Measurements from ENCODE around the gene NR2F1. TPM values are rescaled to one million over a fixed set of nuclear protein-coding genes. Genes with fewer than 3 reads are reported as not detected.
A peak's percentile ranks its signal among the peaks of the same experiment; 100 is the strongest.

NR2F1 gene
- total and polyA plus RNA-seq, 2 donors (not counting 1 experiment from before 2014, with no cell fraction given), result not detected

- H3K9me3 ChIP-seq (ENCODE audit: control extremely low read depth in 1 of 3, control insufficient read depth in 2 of 3, insufficient read depth in 1 of 3, low read length in 2 of 3), result peaks cover 0 to 53% (median 26%) of the 10 kb centered on the region in 3 donors
- peaks cover 4 to 94% (median 81%) of the 10 kb centered on the region in 4 experiments for H3K27me3 ChIP-seq (replicated peaks in 1 of 4; ENCODE audit: control extremely low read depth in 1 of 4, control insufficient read depth in 3 of 4, insufficient read depth in 4 of 4, low read length in 3 of 4)
- H3K27ac Mint-ChIP-seq, result no peak overlapping the region
- H4K20me1 ChIP-seq (ENCODE audit: control insufficient read depth, insufficient read depth, low read length, poor library complexity, severe bottlenecking), result no peaks in the 10 kb centered on the region
- H3K9me3 Mint-ChIP-seq (ENCODE audit: insufficient read depth), result no peaks in the 10 kb centered on the region
- peaks cover 13 to 60% of the 10 kb centered on the region in 2 donors for H3K4me1 ChIP-seq (ENCODE audit: control insufficient read depth in 2 of 2, insufficient read depth in 2 of 2, low read length in 2 of 2)
- intact Hi-C loops (cut with micrococcal nuclease), result loop anchor here (2.0 kb wide), 1 partner anchor 13 kb away; no protein-coding TSS in a partner anchor
- H3K4me2 ChIP-seq (replicated peaks; ENCODE audit: low read depth, low read length, poor library complexity, severe bottlenecking), result no peak overlapping the region
- H2AFZ ChIP-seq (ENCODE audit: insufficient read depth, low read depth, low read length, poor library complexity, severe bottlenecking), result no peak overlapping the region
- no peaks in the 10 kb centered on the region for H3K79me2 ChIP-seq (ENCODE audit: control insufficient read depth, insufficient read depth, low read length)
- TF ChIP-seq, protein P1, sequence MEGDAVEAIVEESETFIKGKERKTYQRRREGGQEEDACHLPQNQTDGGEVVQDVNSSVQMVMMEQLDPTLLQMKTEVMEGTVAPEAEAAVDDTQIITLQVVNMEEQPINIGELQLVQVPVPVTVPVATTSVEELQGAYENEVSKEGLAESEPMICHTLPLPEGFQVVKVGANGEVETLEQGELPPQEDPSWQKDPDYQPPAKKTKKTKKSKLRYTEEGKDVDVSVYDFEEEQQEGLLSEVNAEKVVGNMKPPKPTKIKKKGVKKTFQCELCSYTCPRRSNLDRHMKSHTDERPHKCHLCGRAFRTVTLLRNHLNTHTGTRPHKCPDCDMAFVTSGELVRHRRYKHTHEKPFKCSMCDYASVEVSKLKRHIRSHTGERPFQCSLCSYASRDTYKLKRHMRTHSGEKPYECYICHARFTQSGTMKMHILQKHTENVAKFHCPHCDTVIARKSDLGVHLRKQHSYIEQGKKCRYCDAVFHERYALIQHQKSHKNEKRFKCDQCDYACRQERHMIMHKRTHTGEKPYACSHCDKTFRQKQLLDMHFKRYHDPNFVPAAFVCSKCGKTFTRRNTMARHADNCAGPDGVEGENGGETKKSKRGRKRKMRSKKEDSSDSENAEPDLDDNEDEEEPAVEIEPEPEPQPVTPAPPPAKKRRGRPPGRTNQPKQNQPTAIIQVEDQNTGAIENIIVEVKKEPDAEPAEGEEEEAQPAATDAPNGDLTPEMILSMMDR (IDR thresholded peaks at IDR 0.05), result no peak
- TF ChIP-seq EZH2 (IDR thresholded peaks at IDR 0.05; ENCODE audit: borderline replicate concordance, insufficient read depth, low read depth, low read length, poor library complexity, severe bottlenecking), result no peak
- 2% methylated on average over 9 of the region's 17 CpGs for WGBS (ENCODE audit: insufficient coverage)
- no peak overlapping the region for H3K4me3 Mint-ChIP-seq
- no peak overlapping the region for H3K9ac ChIP-seq (ENCODE audit: low read length)
- DNase-seq (peak; percentile 19), ATAC-seq (ENCODE audit: low read depth) (no peak)
- H3K27ac ChIP-seq (ENCODE audit: low read length in 2 of 2), result no peak overlapping the region
- H3K27me3 Mint-ChIP-seq, result peaks cover 36% of the 10 kb centered on the region
- H3K36me3 ChIP-seq (replicated peaks in 1 of 2; ENCODE audit: control extremely low read depth in 1 of 2, control insufficient read depth in 1 of 2, extremely low read depth in 1 of 2, insufficient read depth in 2 of 2, low read length in 1 of 2), result no peaks in the 10 kb centered on the region
- ChIA-PET CTCF (no interaction called here), POLR2A (no interaction called here)
- H3K4me3 ChIP-seq (ENCODE audit: control extremely low read depth in 1 of 5, extremely low read depth in 1 of 5, insufficient read depth in 1 of 5, low read depth in 2 of 5, low read length in 4 of 5), result no peak overlapping the region
- peaks cover 7% of the 10 kb centered on the region for H3K4me1 Mint-ChIP-seq
Measured at GRCh38 chr5:93599399-93600120, 16.5 kb downstream of the NR2F1 start.

DNA sequence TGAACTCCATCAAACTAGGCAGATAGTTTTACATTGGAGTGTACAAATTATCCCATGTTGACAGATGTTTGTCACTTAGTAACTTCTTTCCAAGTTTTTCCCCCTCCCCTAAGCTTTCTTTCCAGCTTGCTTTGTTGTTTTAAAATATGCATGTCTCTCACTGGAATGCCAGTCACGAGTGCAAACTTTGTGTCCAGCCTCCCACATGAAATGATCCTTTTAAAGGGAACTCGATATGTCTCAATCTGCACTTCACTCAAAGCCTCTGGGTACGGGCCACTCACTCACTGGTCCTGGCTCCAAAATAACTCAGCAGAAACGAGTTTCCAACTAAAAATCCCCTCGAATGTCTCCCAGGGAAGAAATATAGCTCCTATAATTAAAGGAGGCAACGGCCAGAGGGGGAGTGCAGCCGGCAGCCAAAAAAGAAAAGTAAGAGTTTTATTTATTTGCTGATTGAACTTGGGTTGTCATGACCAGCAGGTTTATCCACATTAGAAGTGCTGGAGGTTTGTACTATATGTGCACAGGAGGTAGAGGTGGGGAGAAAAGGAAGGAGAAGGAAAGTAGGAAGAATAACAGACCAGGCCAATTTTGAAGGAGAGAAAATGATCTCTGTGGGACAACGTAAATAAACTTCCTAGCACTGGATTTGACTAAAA, 17.5 kb downstream of the NR2F1 start:
- TF ChIP-seq, protein P1 (IDR thresholded peaks at IDR 0.05), result no peak
- no peak for TF ChIP-seq EZH2 (IDR thresholded peaks at IDR 0.05; ENCODE audit: borderline replicate concordance, insufficient read depth, low read depth, low read length, poor library complexity, severe bottlenecking)
- Histone ChIP-seq H3K4me3 (ENCODE audit: control extremely low read depth in 1 of 5, extremely low read depth in 1 of 5, insufficient read depth in 1 of 5, low read depth in 2 of 5, low read length in 4 of 5) (no peak overlapping the region), H3K9ac (ENCODE audit: low read length) (no peak overlapping the region), H3K27ac (ENCODE audit: low read length in 2 of 2) (no peak overlapping the region), H2AFZ (ENCODE audit: insufficient read depth, low read depth, low read length, poor library complexity, severe bottlenecking) (no peak overlapping the region), H3K4me1 (ENCODE audit: control insufficient read depth in 2 of 2, insufficient read depth in 2 of 2, low read length in 2 of 2) (peaks cover 5 to 58% of the 10 kb centered on the region in 2 donors), H3K79me2 (ENCODE audit: control insufficient read depth, insufficient read depth, low read length) (no peaks in the 10 kb centered on the region), H3K36me3 (replicated peaks in 1 of 2; ENCODE audit: control extremely low read depth in 1 of 2, control insufficient read depth in 1 of 2, extremely low read depth in 1 of 2, insufficient read depth in 2 of 2, low read length in 1 of 2) (no peaks in the 10 kb centered on the region), H3K9me3 (ENCODE audit: control extremely low read depth in 1 of 3, control insufficient read depth in 2 of 3, insufficient read depth in 1 of 3, low read length in 2 of 3) (peaks cover 0 to 45% (median 18%) of the 10 kb centered on the region in 3 donors), H3K27me3 (replicated peaks in 1 of 4; ENCODE audit: control extremely low read depth in 1 of 4, control insufficient read depth in 3 of 4, insufficient read depth in 4 of 4, low read length in 3 of 4) (peaks cover 4 to 91% (median 83%) of the 10 kb centered on the region in 4 experiments), H3K4me2 (replicated peaks; ENCODE audit: low read depth, low read length, poor library complexity, severe bottlenecking) (no peak overlapping the region), H4K20me1 (ENCODE audit: control insufficient read depth, insufficient read depth, low read length, poor library complexity, severe bottlenecking) (no peaks in the 10 kb centered on the region)
- ChIA-PET CTCF (interaction anchor here (1.2 kb wide), 1 partner anchor 18 kb away, joined by 4 read pairs; the partner anchor contains the start of gene NR2F1), POLR2A (no interaction called here)
- no peaks in the 10 kb centered on the region for H3K9me3 Mint-ChIP-seq (ENCODE audit: insufficient read depth)
- intact Hi-C loops (cut with micrococcal nuclease), result loop anchor here (2.0 kb wide), 1 partner anchor 14 kb away; no protein-coding TSS in a partner anchor
- DNase-seq, result no peak
- H3K4me1 Mint-ChIP-seq, result peaks cover 8% of the 10 kb centered on the region
- no peak overlapping the region for H3K4me3 Mint-ChIP-seq
- peaks cover 39% of the 10 kb centered on the region for H3K27me3 Mint-ChIP-seq
- H3K27ac Mint-ChIP-seq, result no peak overlapping the region
- WGBS (ENCODE audit: insufficient coverage), result 19% methylated on average over 3 of the region's 8 CpGs
- no peak for ATAC-seq (ENCODE audit: low read depth)
